Measurements from ENCODE around the gene FGF11. TPM values are rescaled to one million over a fixed set of nuclear protein-coding genes. Genes with fewer than 3 reads are reported as not detected.

The FGF11 gene
- polyA plus RNA-seq, 3 donors from 2014 or later = not detected

GRCh38 chr17:7403977-7404736 is 35.2 kb upstream of the FGF11 start, which contains the start of gene TMEM256:
TMEM256 (minus strand) TSS chr17:7404097; CDS start chr17:7404084, 13 bp downstream.
- Mint-ChIP-seq H3K4me1 (peaks cover 12 to 23% of the 10 kb centered on the region in 2 donors), H3K27ac (peak within 1 kb of the TSS; percentile 85 to 99 (median 98)), H3K27me3 (ENCODE audit: low read depth in 3 of 3) (peaks cover 6 to 9% (median 7%) of the 10 kb centered on the region in 3 donors), H3K4me3 (peak within 1 kb of the TSS; percentile 94 to 96 (median 95)), H3K36me3 (no peaks in the 10 kb centered on the region), H3K9me3 (no peaks in the 10 kb centered on the region)
- DNase-seq = peak; percentile 95 to 96 (median 96)

- peak overlapping the region; percentile 85 to 99 (median 98) for H3K27ac Mint-ChIP-seq
- peaks cover 6 to 9% (median 7%) of the 10 kb centered on the region in 3 donors for H3K27me3 Mint-ChIP-seq (ENCODE audit: low read depth in 3 of 3)
- no peaks in the 10 kb centered on the region for H3K36me3 Mint-ChIP-seq
- H3K4me1 Mint-ChIP-seq = peaks cover 12 to 21% of the 10 kb centered on the region in 2 donors
- DNase-seq = no peak
- H3K9me3 Mint-ChIP-seq = peaks cover 0 to 2% (median 0%) of the 10 kb centered on the region in 6 donors
- peak overlapping the region; percentile 94 to 96 (median 95) for H3K4me3 Mint-ChIP-seq
Observed at GRCh38 chr17:7404737-7405349, 34.5 kb upstream of the FGF11 start.

DNA sequence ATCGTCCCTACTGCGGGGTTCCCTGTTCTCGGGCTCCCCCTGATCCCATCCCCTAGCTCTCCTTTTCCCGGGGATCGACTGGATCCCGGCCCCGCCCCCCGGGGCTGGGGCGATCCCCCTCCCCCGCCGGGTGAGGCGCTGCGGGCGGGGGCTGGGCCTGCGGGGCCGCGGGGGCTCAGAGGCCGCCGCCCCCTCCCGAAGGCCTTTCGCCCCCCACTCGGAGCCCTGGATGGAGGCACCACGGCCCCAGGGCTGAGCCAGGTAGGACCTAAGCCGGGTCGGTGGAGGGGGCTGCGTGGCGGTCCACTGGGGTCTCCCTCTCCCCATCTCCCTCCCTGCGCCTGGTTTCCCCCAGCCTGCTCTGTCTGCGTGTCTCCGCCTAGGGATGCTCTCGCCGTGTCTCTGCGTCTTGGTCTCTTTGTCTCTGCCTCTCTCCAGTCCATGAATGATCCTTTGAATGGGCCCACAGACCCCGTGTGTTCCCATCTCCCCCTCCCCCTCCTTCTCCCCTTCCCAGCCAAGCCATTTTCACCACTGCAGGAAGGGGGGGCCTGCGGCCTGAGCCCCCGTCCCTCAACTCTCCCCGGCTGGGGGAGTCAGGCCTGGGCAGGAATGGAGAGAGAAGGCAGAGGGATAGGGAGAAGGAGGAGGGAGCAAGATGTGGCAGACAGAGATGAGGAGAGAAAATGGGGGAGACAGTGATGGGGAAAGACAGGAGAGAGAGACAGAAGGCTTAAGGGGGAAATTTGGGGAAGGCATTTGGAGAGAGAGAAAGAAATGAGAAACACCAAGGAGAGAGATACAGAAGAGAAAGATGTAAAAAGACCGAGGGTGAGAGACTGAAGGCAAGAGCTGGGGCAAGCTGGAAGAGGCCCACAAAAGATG is 33.7 kb upstream of the FGF11 start:
- Mint-ChIP-seq H3K4me3 (peak overlapping the region; percentile 74 to 85 (median 78)), H3K36me3 (no peaks in the 10 kb centered on the region), H3K27ac (peak overlapping the region in 5 of 6 donors; percentile 66 to 88 (median 79)), H3K4me1 (peaks cover 12 to 21% of the 10 kb centered on the region in 2 donors), H3K27me3 (ENCODE audit: low read depth in 3 of 3) (peaks cover 6 to 13% (median 7%) of the 10 kb centered on the region in 3 donors), H3K9me3 (peaks cover 0 to 2% (median 0%) of the 10 kb centered on the region in 6 donors)
- DNase-seq = no peak

- Mint-ChIP-seq H3K27ac (peak overlapping the region in 4 of 6 donors; percentile 75 to 88 (median 80)), H3K9me3 (peaks cover 0 to 2% (median 0%) of the 10 kb centered on the region in 6 donors), H3K4me1 (peaks cover 12 to 21% of the 10 kb centered on the region in 2 donors), H3K4me3 (peak overlapping the region; percentile 63 to 78 (median 73)), H3K27me3 (ENCODE audit: low read depth in 3 of 3) (peaks cover 6 to 13% (median 7%) of the 10 kb centered on the region in 3 donors), H3K36me3 (no peaks in the 10 kb centered on the region)
- no peak for DNase-seq
Observed at GRCh38 chr17:7406235-7406825, 33.0 kb upstream of the FGF11 start.

GRCh38 chr17:7407082-7407481 is 32.2 kb upstream of the FGF11 start:
- H3K4me1 Mint-ChIP-seq = peaks cover 8 to 21% of the 10 kb centered on the region in 2 donors
- H3K4me3 Mint-ChIP-seq = peak overlapping the region in 1 of 5 donors; percentile 35
- H3K36me3 Mint-ChIP-seq = no peaks in the 10 kb centered on the region
- H3K27me3 Mint-ChIP-seq (ENCODE audit: low read depth in 3 of 3) = peaks cover 6 to 13% (median 9%) of the 10 kb centered on the region in 3 donors
- peaks cover 0 to 2% (median 0%) of the 10 kb centered on the region in 6 donors for H3K9me3 Mint-ChIP-seq
- H3K27ac Mint-ChIP-seq = no peak overlapping the region
- DNase-seq = no peak

GRCh38 chr17:7407485-7408251 is 31.6 kb upstream of the FGF11 start, which contains the start of gene NLGN2:
NLGN2 (plus strand) TSS chr17:7407845; CDS start chr17:7408256, 411 bp downstream.
- Mint-ChIP-seq H3K4me1 (peaks cover 8 to 21% of the 10 kb centered on the region in 2 donors), H3K27ac (peak within 1 kb of the TSS in 1 of 6 donors; percentile 58), H3K27me3 (ENCODE audit: low read depth in 3 of 3) (peaks cover 6 to 13% (median 10%) of the 10 kb centered on the region in 3 donors), H3K4me3 (peak within 1 kb of the TSS in 4 of 5 donors; percentile 14 to 59 (median 48)), H3K9me3 (peaks cover 0 to 2% (median 0%) of the 10 kb centered on the region in 6 donors), H3K36me3 (no peaks in the 10 kb centered on the region)
- no peak for DNase-seq

GRCh38 chr17:7408252-7408727 is 31.0 kb upstream of the FGF11 start:
- H3K27me3 Mint-ChIP-seq (ENCODE audit: low read depth in 3 of 3) = peaks cover 6 to 13% (median 10%) of the 10 kb centered on the region in 3 donors
- H3K9me3 Mint-ChIP-seq = peaks cover 0 to 2% (median 0%) of the 10 kb centered on the region in 6 donors
- H3K27ac Mint-ChIP-seq = no peak overlapping the region
- H3K36me3 Mint-ChIP-seq = no peaks in the 10 kb centered on the region
- peak overlapping the region in 2 of 5 donors; percentile 44 to 59 for H3K4me3 Mint-ChIP-seq
- peak; percentile 23 to 34 (median 33) for DNase-seq
- peaks cover 1 to 16% of the 10 kb centered on the region in 2 donors for H3K4me1 Mint-ChIP-seq

- no peak for DNase-seq
- Mint-ChIP-seq H3K36me3 (no peaks in the 10 kb centered on the region), H3K4me3 (peak overlapping the region in 2 of 5 donors; percentile 18 to 59), H3K4me1 (peaks cover 0 to 11% of the 10 kb centered on the region in 2 donors), H3K27ac (no peak overlapping the region), H3K9me3 (peaks cover 0 to 2% (median 0%) of the 10 kb centered on the region in 6 donors), H3K27me3 (ENCODE audit: low read depth in 3 of 3) (peaks cover 6 to 13% (median 10%) of the 10 kb centered on the region in 3 donors)
Observed at GRCh38 chr17:7408863-7409262, 30.4 kb upstream of the FGF11 start.

- H3K27me3 Mint-ChIP-seq (ENCODE audit: low read depth in 3 of 3) = peaks cover 0 to 6% (median 3%) of the 10 kb centered on the region in 3 donors
- H3K4me1 Mint-ChIP-seq = peaks cover 0 to 5% of the 10 kb centered on the region in 2 donors
- H3K4me3 Mint-ChIP-seq = peak overlapping the region in 1 of 5 donors; percentile 46
- no peaks in the 10 kb centered on the region for H3K36me3 Mint-ChIP-seq
- peaks cover 0 to 2% (median 0%) of the 10 kb centered on the region in 6 donors for H3K9me3 Mint-ChIP-seq
- no peak for DNase-seq
- H3K27ac Mint-ChIP-seq = no peak overlapping the region
Observed at GRCh38 chr17:7409716-7410115, 29.6 kb upstream of the FGF11 start.

DNA sequence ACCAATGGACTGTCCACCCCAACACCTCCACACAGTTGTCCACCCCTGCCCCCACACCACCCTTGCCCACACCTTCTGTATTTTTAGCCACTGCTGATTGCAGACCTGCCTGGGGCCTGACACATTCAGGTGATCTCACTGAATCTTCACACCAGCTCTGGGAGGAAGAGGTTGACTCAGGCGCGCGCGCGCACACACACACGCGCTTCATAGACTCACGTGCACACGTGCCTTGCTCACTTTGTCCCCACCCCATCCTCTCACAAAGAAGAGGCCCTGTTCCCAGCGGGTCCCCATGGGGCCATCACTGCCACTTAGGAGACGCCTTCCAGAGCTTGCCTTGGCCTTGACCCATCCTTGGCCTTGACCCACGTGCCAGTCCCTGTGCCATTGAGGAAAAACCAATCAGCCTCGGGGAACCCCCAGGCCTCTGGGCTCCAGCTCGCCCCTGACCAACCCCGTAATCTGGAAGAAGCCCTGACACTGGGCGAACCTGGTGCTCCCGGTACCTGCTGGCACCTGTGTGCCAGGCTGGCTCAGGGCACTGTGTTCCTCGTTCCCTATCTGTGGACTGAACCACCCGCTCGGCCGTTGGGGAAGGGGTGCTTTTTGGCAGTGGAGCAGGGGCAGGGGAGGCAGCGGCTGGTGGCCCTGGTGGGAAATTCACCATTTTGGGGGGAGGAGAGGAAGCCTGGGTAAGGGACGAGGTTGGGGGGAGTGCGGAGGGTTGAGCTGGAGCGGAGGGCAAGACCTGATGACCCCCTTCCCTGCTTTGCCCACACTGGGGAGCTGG is 28.5 kb upstream of the FGF11 start:
- Mint-ChIP-seq H3K27ac (no peak overlapping the region), H3K27me3 (ENCODE audit: low read depth in 3 of 3) (peaks cover 0 to 5% (median 4%) of the 10 kb centered on the region in 3 donors), H3K4me3 (no peak overlapping the region), H3K4me1 (peaks cover 0 to 4% of the 10 kb centered on the region in 2 donors), H3K36me3 (no peaks in the 10 kb centered on the region), H3K9me3 (peaks cover 0 to 2% (median 0%) of the 10 kb centered on the region in 6 donors)
- DNase-seq = no peak

GRCh38 chr17:7411427-7411750 is 27.9 kb upstream of the FGF11 start:
- Mint-ChIP-seq H3K36me3 (no peaks in the 10 kb centered on the region), H3K27ac (no peak overlapping the region), H3K9me3 (peaks cover 0 to 2% (median 0%) of the 10 kb centered on the region in 6 donors), H3K4me3 (no peak overlapping the region), H3K27me3 (ENCODE audit: low read depth in 3 of 3) (peaks cover 0 to 7% (median 5%) of the 10 kb centered on the region in 3 donors), H3K4me1 (peaks cover 0 to 1% of the 10 kb centered on the region in 2 donors)
- no peak for DNase-seq

Measured in immature natural killer cell (primary cell).